Superior temporal gyrus (tissue), 1 donor: Measurements from ENCODE around the gene TAAR2.
A peak's percentile ranks its signal among the peaks of the same experiment; 100 is the strongest.
"Not testable (repeated sequence)": the region's sequence is repeated elsewhere in the genome, so short reads cannot be mapped to it uniquely, and the experiment has no call there.

Experiments
- DNase-seq: peaks from one replicate; pipeline ENCODE4 v3.0.0-alpha.2; 2016; ENCODE audit errors: extremely low spot score

Gene TAAR2

DNA sequence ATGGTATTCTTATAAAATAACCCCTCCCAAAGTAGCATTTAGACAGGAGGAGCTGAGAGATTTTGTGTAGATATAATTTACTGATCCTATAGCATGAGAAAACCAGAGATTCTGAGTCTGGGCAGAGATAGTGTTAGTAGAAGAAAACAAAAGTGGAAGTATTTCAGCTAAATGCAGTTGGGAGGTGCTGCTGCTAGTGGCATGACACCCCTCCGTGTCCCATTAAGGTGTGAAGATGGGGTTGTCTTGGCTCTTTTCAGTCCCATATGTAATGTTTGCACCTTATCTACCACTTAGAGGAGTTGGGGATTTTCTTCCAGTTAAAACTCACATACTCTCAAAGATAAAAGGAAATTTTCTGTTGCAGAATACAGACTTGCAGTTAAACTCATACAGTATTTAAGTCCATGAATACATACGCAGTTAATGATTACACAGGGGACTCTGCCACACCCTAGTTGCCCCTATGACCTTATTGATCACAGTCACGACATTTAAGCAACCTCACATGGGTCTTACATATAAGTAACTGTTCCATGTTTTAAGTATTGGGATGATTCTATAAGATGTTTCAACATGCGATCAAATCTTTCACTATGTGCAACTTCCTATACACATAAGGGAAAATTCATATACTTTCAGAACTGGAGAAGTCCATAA lies 11.5 kb downstream of the TAAR2 start:
- no peak for DNase-seq

- no peak for DNase-seq
Observed at GRCh38 chr6:132611616-132612015, 12.5 kb downstream of the TAAR2 start.

DNA sequence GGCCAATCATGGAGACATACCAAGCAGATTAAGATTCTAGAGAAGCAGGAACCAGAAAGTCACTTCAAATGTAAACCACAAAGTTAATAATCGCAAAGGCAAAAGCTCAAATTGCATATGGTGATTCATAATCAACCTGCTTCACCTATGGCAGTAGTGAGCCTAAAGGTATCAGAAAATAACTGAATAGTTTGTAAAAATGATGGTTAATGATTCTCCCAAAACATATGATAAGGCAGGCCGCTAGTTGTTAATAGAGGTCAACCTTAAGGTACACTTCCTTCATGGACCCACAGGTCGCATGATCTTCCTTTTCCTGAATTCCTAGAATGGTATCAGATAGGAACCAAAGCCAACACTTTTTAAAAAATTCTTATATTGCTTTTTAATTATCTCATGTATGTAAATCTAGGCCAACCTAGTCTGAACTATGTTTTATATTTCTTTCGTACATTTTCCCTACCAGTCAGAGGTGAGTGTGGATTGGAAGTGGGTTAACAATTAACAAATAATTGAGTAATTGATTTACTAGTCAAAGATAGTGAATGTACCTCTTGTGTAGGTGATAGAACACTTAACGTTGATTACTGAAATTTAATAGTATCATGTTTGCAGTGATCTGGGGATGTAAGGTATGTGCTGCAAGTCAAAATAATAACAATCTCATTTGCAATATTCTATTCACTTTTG lies 16.4 kb downstream of the TAAR2 start:
- no peak for DNase-seq

- no peak for DNase-seq
Observed at GRCh38 chr6:132604635-132605152, 19.4 kb downstream of the TAAR2 start.

DNA sequence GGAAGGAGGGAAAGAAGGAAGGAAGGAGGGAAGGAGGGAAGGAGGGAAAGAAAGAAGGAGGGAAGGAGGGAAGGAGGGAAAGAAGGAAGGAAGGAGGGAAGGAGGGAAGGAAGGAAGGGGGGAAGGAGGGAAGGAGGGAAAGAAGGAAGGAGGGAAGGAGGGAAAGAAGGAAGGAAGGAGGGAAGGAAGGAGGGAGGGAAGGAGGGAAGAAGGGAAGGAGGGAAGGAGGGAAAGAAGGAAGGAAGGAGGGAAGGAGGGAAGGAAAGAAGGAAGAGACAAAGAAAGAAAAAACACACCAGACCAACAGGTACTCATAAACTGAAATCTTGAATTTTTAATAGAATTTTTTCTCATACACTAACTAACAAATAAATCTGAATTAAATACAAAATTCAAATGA lies 23.2 kb downstream of the TAAR2 start:
- DNase-seq: not testable (repeated sequence)

DNA sequence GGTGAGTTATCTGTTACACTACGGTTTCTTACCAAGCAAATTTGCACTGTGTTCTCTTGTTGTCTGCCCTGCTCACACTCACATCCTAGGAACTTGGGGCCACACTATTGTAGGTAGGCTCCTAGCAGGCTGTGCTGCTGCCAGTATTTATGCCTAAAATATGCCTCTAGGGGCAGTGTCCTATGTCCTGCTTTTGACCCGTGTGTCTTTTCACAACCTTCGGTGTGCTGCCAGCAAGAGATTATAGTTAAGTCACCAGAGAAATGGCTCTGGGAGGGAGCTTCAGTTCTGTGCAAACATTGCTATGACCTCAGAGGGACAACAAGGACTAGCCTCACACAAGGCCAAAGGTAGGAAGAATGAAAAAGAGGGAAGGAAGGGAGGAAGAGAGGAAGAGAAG lies 25.6 kb downstream of the TAAR2 start:
- no peak for DNase-seq

DNA sequence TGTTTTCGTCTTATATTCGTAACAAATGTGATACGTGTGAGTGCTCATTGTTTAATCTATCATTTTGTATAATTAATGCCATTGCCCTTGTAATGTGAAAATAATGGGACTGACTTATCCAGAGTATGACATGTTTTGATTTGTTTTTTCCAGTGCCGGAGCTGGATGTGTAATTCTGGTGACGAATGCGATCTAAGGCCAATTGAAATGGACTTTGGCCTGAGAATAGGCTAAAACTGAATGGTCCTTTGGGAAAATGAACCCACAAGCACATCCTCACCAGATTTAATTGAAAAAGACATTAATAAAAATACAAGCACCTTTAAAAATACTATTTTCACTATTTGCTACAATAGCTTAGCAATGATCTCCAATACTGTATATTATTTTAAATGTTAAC lies 27.9 kb downstream of the TAAR2 start:
- no peak for DNase-seq

- DNase-seq: no peak
Observed at GRCh38 chr6:132592855-132593254, 31.2 kb downstream of the TAAR2 start.

- no peak for DNase-seq
Observed at GRCh38 chr6:132590362-132590761, 33.7 kb downstream of the TAAR2 start.

DNA sequence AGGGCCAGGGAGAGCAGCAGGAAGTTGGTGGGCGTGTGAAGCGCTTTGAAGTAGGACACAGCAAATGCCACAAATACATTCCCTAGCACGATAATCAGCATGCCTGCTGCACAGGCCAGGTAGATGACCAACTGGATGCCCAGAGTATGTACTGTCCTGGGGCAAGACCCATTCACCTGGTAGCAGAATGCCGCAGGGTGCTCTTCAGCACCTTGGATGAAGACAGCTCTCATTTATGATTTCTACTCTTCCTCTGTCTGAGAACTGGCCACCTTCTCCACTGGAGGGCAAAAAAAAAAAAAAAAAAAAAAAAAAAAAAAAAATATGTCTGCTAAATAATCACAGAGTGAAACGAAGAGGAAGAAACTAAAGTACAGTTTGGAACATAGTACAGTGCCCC lies 34.6 kb downstream of the TAAR2 start, which contains the start of gene TAAR5:
Gene TAAR5, minus strand, starts transcription at position 288 of the 400 bp plus-strand sequence. Its CDS starts 55 bp downstream, at position 233.
- DNase-seq: no peak

DNA sequence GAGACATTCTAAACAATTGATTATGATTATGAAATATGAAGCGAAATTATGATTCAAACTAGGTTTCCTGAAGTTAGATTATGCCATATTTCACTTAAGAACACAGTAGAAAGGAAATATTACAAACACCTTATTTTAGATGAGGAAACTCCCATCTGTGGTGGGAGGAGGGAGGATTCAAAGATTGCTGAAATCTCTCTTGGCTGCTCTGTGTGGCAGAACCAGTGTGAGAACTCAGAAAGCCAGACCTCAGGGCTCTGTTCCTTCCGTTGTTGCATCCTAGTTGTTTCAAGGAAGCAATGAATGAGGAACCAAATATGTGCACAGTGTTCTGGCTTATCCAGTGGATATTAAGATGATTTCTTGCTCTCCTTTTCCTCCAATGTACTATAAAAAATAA lies 36.7 kb downstream of the TAAR2 start:
- DNase-seq: no peak

DNA sequence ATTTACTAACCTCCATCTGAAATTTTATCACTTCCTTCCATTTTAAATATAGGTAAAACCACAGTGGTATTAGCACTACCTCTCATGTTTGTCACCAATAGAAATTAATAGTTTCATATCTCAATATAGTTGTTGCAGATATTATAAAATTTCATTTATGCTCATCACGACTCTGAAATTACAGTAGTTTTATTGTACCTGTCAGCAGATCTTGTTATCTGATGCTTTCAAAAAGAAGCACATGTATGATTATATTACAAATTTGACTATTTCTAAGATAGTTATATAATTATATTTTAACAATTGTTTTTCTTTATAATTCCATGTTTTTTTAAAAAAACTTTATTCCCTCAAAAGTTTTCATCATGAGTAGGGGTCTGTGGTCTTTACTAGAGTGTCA lies 39.4 kb downstream of the TAAR2 start:
- DNase-seq: no peak

DNA sequence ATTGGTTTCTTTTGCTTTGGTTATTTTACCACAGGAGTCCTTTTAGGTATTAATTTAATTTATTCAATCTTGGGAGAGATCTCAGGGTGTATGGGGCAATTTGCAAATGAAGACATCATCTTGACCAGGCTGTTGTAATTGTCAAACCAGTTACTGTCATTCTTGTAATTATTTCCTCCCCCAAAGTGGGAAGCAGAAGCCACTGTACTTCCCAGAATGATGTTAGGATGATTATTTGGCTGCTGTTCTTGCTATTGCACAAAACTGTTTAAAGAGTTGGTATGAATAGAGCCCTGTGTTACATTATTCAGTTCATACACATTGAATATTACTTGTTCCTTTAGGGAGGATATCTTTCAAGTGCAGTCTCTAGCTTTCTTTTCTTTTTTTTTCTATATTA lies 52.3 kb downstream of the TAAR2 start:
- no peak for DNase-seq

DNA sequence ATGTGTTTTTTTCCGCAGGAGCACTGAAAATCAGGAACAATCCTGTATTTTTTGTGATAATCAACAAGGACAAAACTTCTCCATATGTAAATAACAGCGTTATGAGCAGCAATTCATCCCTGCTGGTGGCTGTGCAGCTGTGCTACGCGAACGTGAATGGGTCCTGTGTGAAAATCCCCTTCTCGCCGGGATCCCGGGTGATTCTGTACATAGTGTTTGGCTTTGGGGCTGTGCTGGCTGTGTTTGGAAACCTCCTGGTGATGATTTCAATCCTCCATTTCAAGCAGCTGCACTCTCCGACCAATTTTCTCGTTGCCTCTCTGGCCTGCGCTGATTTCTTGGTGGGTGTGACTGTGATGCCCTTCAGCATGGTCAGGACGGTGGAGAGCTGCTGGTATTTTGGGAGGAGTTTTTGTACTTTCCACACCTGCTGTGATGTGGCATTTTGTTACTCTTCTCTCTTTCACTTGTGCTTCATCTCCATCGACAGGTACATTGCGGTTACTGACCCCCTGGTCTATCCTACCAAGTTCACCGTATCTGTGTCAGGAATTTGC lies 53.8 kb downstream of the TAAR2 start, which contains the start of gene TAAR6:
Gene TAAR6, plus strand, starts transcription at position 102 of the 557 bp plus-strand sequence. Its CDS starts 0 bp downstream, at position 102.
- DNase-seq: peak; percentile 78

GRCh38 chr6:132569170-132569569 lies 54.9 kb downstream of the TAAR2 start:
- DNase-seq: peak; percentile 94

DNA sequence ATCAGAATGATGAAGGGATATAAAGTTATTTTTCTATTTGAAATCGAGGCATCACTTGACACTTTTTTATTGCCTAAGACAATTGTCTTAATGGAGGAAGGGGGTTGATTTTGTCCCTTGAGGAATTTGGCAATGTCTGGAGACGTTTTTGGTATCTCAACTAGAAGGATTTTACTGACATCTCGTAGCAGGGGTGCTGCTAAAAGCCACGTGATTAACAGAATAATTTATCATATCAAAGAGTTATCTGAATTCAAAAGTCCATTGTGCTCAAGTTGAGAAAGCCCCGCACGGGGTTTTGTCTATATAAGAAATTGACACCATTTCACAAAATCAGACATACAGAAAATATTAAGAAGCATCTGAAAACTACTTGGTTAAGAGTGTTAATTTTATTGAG lies 55.5 kb downstream of the TAAR2 start:
- peak; percentile 68 for DNase-seq

GRCh38 chr6:132567566-132567965 lies 56.5 kb downstream of the TAAR2 start:
- DNase-seq: peak; percentile 19
